Right forelimb (tissue), 1 donor: ENCODE results near the gene SLC2A5.

Source experiments
- DNase-seq: peaks from one replicate; pipeline ENCODE4 v3.0.0-alpha.2; 2018

SLC2A5 gene

DNA sequence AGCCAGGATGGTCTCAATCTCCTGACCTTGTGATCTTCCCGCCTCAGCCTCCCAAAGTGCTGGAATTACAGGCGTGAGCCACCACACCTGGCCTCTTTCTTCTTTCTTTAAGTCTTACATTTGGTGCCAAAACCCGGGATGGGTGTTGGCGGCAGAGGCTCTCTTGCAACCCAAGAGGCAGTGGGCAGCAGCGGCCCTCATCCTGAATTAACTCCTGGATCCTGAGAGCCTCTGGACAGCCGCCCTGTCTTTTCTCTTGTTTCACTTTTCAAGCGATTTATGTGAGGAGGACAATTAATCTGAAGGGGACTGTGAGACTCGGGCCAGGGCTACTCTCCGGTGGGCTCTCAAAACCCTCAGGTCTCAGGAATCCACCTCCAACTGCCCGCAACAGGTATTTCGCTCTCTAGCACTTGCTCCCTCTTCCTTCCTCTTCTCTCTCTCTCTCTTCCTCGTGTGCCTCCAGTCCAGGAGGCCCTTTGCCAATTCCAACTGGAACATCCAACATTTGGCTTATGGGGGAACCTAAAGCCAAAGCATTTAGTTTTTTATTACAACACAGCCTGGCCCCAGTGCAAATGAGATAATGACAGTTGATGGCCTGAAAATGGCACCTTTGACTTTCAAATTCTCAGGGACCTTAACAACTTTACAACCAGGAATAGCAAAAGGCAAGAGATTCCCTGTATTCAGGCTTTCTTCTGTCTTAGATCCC, 18.1 kb upstream of the SLC2A5 start:
- no peak for DNase-seq

DNA sequence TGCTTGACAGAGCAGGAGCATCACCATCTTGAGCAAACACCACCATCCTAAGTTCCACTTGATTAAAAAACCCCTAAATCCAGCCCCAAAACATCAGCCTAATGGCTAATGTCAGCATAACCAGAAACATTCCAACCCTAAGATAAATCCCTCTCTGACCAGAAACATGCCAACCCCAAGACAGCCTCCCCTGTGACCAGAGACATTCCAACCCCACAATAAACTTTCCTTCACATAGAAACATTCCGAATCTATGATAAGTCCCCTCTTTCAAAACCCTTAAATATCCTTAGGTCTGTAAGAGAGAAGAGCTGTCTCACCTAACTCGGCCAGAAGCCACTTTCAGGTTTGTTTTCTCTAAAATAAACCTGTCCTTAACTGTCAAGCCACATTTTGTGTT, 17.4 kb upstream of the SLC2A5 start:
- no peak for DNase-seq

- no peak for DNase-seq
These were observed 16.6 kb upstream of the SLC2A5 start for GRCh38 chr1:9086045-9086444.

DNA sequence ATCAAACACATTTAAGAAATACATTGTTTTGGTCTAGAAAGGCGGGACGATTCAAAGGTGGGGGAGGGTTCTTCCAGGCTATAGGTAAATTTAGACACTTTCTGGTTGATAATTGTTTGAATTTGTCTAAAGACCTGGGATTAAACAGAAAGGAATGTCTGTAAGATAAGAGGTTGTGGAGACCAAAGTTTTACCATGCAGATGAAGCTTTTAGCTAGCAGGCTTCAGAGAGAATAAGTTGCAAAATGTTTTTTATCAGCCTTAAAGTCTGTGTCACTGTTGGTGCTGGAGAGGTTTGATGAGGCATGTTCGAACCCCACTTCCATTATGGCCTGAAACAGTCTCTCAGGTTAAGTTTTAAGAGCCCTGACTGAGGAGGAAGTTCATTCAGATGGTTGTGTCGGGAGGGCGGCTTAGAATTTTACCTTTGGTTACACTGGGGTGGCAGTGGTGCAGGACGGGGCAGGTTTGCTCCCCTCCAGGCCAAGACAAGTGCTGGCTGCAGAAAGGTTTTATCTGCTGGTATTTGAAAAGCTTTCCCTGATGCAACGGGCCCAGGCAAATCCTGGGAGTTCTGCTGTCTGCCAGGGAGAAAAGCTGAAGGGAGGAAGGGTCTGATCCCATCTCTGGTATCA, 16.0 kb upstream of the SLC2A5 start:
- no peak for DNase-seq

DNA sequence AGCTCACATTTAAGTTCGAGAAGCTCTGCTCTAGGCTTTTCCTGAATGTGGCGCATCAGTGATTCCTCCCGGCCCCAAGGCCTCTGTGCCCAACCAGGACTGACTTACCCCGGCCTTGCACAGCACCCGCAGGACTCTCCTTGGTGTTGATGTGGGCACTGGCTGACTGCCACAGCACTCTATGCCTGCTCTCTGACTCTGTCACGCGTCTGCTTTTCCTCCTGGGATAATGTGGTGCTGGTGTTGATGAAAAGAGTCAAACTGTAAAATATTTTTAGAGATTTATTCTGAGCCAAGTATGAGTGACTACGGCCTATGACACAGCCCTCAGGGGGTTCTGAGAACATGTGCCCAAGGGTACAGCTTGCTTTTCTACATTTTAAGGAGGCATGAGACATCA, 15.5 kb upstream of the SLC2A5 start:
- DNase-seq, result no peak

- no peak for DNase-seq
These were observed 12.0 kb upstream of the SLC2A5 start for GRCh38 chr1:9081473-9081872.

- DNase-seq, result no peak
These were observed 11.4 kb upstream of the SLC2A5 start for GRCh38 chr1:9080705-9081291.

DNA sequence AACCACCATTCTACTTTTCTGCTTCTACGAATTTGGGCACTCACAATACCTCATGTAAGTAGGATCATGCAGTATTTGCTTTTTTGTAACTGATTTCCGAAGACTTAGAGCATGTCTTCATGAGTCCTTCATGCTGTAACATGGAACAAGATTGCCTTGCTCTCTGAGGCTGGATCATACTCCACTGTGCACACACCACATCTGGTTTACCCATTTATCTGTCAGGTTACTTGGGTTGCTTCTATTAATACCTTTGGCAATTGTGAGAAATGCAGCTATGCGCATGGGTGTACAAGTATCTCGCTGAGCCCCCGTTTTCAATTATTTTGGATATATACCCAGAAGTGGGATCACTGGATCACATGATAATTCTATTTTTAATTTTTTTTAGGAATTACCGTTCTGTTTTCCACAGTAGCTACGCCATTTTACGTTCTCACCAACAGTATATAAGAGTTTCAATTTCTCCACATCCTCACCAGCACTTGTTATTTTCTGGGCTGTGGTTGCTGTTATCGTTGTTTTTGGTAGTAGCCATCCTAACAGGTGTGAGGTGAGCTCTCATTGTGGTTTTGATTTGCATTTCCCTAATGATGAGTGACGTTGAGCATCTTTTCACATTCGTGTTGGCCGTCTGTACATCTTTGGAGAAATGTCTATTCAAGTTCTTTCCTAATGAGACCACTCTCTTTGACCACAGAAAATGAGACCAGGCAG, 10.7 kb upstream of the SLC2A5 start:
- DNase-seq, result no peak

GRCh38 chr1:9078752-9079500, 9.5 kb upstream of the SLC2A5 start:
- no peak for DNase-seq

DNA sequence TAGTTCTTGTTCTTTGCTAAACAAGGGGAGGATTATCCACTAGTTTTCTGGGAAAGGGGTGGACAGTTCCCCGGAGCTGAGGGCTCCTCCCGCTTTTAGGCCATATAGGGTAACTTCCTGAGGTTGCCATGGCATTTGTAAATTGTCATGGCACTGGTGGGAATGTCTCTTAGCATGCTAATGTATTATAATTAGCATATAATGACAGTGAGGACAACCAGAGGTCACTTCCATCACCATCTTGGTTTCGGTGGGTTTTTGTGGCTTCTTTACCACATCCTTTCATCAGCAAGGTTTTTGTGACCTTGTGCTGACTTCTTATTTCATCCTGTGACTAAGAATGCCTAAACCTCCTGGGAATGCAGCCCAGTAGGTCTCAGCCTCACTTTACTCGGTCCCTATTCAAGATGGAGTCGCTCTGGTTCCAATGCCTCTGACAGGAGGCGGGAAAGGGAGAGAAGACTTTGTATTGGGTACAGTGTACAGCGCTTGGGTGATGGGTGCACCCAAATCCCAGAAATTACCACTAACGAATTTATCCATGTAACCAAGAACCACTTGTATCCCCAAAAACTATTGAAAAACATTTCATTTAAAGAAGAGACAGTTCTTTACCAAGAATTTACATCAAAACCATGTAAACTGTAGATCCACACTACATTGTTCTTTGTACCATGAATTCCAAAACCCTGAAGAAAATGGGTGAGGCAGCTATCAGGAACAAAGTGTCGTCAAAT, 8.7 kb upstream of the SLC2A5 start:
- DNase-seq, result no peak

GRCh38 chr1:9075022-9075421, 5.6 kb upstream of the SLC2A5 start:
- DNase-seq, result no peak

GRCh38 chr1:9073143-9073542, 3.7 kb upstream of the SLC2A5 start:
- DNase-seq, result no peak

DNA sequence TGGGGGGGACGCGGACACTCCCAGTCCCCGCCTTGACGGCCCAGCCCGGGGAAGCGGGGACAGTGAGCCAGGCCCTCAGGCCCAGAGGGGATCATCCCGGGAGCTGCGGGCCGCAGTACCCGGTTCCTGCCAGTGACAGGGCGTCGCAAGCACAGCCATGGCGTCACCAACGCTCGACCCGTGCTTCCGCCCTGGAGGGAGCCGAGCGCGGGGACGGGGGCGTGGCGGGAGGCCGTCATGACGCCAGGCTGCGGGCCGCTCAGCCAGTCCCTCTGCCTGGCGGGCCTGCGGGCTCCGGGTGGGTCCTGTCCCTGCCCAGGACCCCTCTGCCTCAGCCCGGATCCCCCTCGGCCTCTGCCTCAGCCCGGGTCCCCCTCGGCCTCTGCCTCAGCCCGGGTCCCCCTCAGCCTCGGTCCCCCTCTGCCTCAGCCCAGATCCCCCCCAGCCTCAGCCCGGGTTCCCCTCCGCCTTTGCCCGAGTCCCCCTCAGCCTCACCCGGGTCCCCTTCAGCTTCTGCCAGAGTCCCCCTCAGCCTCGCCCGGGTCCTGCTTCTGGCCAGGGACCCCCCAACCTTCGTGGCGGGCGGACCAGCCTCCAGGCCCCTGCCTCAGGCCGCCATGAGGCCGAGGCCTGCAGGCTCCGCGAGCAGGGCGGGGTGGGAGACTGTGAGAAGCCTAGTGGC, 2.3 kb upstream of the SLC2A5 start:
- no peak for DNase-seq

DNA sequence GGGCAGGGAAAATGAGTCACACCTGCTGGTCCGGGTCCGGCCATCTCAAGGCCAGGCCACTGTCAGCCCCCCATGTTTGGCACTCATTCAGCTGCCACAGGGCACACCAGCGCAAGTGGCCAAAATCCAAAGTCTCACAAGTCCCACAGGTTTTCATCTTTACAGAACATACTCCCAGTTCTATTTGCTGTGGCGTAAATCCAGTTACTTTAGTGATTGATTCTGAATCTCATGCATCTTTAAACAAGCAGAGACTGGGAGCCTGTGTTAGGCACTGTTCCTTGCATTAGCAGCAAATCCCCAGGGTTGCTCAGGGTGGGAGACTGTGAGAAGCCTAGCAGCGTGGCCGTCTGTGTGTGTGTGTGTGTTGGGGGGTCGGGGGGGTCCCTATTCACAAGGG, 1.1 kb upstream of the SLC2A5 start:
- DNase-seq, result no peak

DNA sequence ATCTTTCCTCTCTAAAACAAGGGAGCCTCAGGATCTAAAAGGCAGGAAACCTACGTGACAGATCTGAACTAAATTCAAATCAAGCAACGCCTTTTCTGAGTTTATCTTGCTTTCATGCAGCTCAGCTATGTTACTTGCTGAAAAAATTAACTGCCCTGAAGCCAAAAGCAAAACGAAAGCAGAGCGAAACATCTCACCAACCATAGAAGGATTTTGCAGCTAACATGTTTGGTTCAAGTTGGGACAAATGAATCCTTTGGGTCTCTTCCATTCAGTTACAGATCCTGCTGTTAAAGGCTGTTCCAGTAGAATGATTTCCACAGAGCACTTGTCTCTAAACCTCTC, 482 bp downstream of the SLC2A5 start:
- DNase-seq, result no peak

- DNase-seq, result no peak
These were observed 2.3 kb downstream of the SLC2A5 start for GRCh38 chr1:9066945-9067807.

- DNase-seq, result no peak
These were observed 4.2 kb downstream of the SLC2A5 start for GRCh38 chr1:9065213-9065751.

DNA sequence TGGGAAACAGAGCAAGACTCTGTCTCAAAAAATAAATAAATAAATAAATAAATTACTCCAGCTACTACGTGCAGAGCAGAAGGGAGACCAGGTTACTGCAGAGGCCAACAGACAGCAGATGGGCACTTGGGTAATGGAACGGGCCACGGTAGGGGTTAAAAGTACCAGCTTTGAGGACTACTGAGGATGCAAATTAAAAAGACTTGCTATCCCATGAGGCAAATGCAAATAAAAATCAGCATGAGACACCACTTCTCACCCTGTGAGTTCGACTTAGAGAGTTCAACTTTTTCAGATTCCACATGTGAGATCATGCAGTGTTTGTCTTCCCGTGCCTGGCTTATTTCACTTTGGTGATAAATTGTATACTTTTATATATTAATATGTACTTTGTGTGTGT, 6.6 kb downstream of the SLC2A5 start:
- no peak for DNase-seq

GRCh38 chr1:9062021-9062471, 7.4 kb downstream of the SLC2A5 start:
- no peak for DNase-seq

- no peak for DNase-seq
These were observed 8.0 kb downstream of the SLC2A5 start for GRCh38 chr1:9061252-9061960.
